GM19467 (cell line): ENCODE measurements around the gene HAUS7.

Experiments used
- ATAC-seq: cut with Tn5 transposase; IDR thresholded peaks from one replicate; pipeline ENCODE4 v1.9.1; 2021; ENCODE audit warnings: mild to moderate bottlenecking, moderate library complexity; ENCODE audit not compliant: unreplicated experiment

Gene HAUS7

DNA sequence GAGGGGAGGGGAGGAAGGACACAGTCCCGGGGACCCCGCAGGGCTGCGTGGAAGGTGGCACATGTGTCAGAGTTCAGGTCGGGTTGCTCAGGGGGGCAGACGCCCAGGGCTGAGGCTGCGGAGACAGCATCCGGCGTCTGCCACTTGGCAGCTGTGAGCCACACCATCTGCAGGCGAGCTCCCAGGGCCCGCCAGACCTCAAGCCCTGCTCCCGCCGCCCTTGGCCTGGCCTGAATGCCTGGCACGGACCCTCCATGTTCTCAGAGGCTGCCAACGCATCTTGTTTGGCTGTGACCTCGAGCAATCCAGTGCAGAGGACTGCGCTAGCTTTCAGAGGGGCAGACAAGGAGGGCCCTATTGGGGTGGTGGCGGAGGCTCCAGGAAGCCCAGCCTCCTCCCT, 29.5 kb upstream of the HAUS7 start:
- ATAC-seq: no peak

DNA sequence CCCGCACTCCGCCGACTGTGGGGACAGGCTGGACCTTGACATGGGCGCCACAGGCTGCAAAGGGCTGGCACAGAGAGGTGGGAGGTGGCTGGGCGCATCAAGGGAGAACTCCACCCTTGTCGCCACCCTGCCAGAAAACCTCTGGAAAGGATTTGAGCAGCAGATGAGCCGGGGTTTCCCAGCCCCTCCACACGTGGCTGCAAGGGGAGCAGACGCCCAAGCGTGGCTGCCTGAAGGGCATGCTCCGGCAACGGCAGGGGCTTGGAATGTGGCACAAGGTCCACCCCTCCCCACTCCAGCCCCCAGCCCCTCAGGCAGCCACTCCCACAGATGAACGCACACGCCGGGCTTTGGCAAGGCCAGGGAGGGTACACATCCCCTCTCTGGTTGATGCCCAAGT, 29.0 kb upstream of the HAUS7 start:
- ATAC-seq: no peak

DNA sequence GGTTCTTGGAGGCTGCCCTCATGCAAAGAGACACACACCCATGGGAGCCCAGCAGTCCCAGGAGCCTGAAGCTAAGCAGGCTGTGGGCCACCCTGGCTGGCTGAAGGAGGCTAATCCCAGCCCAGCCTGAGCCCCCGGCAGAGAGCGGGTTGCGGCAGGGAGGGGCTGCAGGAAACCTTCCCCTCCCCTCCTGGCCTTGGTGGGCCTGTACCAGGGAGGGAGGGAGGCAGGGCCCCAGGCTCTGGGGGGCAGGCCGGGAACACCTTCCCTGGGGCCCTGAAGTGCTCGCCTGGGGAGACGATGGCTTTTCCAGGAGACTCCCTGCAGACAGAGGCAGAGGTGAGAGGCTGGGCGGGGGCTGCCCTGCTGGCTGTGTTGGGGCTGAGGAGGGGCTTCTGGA, 28.1 kb upstream of the HAUS7 start:
- no peak for ATAC-seq

DNA sequence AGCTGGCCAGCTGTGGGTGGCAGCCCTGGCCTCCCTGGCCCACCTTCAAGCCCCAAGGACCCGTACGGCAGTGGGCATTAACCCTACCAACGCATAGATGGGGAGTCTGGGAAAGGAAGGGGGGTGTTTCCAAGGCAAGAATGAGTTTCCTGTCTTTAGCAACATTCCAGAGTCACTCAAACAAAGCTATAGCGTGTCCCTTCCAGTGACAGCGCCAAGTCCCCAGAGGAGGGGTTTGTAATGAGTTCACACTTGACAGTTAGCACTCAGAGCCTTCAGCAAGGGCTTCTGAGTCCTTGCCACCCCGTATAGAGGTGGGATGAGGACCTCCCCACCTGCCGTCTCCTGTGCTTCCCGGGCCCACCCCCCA, 26.2 kb upstream of the HAUS7 start:
- ATAC-seq: no peak

DNA sequence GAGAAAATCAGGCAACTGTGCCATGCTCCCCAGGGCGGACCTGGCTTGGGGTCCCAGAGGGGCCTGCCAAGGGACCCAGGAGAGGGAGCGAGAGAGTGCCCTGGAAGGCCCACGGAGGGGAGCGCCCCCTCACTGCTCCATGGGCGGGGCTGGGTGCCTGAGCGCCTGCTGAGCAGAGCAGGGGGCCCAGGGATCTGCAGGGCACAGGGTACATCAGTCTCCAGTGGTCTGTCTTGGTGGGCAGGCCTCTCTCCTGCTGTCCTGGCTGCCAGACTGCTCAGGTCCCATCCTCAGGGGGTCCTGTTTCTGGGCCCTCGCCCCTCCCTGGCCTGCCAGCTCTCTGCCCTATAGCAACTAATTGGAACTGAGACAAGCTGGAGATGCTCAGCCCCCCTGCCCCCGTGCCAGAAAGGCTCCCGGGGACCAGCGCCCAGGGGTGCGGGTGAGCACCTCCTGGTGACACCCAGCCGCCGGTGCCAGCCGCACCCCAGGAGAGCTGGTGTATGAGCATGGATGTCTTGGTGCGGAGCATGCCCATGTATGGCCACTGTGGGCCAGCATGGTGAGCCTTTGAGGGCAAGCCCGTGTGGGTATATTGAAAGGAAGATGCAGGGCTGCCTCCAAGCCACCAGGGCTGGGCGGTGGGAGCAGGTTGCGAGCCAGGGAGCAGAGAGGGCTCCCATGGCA, 25.7 kb upstream of the HAUS7 start:
- no peak for ATAC-seq

DNA sequence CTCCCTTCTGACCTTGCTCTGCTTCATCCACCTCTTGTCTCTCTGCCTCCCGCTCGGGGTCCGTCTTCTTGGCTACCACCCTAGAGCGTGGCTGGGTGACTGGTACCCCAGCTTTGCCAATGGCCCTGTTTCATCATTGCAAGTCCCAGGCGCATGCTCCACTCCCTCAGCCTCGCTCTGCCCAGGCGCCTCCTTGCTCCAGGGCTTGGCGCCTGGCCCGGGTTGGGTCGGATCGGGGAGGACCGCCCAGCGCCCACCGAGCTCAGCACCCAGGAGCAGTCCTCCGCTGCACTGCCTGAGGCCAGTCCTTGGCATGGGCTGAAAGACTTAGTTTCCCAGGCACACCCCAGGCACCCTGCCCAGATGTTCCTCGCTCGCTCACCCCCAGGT, 25.0 kb upstream of the HAUS7 start:
- no peak for ATAC-seq

DNA sequence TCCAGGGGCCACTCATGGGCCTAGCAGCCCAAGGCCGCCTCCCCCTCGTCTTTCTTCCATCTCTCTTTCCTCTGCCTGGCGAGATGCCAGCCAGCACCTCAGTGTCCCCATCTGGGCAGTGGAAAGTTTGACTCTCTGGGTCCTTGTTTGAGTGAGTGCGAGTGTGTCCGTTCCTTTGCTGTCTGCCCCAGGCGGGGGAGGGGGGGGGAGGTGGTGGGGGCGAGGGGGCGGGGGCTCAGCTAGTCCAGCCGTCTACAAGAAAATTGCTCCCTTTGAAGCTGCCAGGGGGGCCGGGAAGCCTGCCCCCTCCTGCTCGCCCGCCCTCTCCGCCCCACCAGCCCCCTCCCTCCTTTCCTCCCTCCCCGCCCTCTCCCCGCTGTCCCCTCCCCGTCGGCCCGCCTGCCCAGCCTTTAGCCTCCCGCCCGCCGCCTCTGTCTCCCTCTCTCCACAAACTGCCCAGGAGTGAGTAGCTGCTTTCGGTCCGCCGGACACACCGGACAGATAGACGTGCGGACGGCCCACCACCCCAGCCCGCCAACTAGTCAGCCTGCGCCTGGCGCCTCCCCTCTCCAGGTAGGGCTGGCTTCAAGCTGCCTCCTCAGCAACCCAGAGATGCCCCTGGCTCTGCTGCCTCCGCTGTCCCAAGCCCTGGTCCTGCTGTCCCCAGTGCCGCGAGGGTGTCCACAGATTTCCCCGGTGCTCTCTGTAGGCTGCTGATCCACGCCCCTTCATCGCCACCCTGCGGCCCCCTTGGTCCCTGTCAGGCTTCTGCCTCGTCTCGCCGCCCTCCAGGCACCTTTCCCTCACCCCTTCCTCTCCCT, 24.4 kb upstream of the HAUS7 start, which contains the start of gene BGN:
BGN (plus strand) TSS at position 440 of the 821 bp plus-strand sequence. CDS start 9,652 bp downstream, outside the sequence.
- ATAC-seq: no peak

DNA sequence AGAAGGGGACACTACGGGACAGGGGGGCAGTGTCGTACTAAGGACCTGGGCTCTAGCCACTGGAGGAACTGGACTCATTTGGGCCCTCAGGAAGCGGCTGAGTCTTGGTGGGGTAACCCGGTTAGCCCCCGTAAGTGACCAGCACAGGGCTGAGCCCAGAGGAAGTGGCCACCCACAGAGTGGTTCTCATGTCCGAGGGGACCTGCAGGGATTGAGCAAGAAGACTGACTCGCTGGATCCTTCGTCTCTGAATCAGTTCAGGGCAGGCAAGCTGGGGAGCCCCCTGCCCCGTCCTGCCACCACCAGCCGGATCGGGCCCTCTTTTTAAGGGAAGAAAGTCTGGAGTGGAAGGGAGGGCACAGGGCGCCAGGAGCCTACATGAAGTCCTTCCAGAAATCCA, 23.7 kb upstream of the HAUS7 start:
- no peak for ATAC-seq

DNA sequence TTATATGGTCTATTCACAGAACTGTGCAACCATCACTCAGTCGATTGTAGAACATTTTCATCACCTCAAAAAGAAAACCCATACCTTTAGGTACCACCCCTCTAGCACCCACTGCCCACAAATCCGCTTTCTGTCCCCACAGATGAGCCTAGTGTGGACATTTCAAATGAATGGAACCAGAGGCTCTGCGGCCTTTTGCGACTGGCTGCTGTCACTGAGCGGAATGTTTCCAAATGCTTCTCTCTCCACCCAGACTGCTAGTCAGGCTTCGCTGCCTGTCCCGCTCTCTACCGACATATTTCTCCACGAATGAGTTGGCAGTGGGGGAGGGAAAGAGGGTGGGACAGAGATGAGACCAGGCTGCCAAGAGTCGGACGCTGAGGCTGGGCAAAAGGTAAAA, 22.7 kb upstream of the HAUS7 start:
- ATAC-seq: no peak

DNA sequence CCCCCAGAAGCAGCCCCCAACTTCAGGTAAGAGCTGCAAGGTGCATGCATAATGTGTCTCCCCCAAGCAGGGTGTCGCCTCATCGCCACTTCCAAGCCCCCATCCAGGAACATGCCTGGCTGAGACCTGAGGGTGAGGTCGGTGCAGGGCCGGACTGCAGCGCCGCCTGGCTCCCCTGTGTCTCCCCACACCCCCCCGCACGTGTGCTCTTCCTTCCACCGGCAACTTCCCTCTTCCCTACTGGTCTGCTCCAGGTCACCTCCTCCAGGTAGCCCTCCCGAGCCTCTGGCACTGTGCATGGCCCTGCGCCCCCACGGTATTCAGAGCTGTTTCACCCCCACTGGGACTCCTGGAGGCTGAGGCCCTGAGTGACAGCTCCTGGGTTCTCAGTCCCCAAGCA, 22.2 kb upstream of the HAUS7 start:
- ATAC-seq: no peak

DNA sequence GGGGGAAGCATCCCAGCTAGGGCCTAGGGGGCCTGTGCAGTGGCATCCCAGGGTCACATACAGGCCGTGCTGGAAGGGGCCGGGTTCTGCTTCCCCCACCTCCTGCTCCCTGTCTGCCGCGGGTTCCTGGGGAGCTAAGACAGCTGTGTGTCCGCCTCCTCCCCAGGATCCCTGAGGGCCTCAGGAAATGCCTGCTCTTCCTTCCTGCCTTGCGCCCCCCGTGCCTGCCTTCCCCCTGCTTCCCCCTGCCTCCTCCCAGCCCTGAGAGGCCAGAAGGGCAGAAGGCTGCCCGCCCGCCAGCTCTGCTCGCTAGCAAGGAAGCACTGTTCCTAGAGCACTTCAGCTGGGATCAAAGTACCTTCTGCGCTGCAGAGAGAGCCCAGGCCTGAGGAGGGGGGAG, 21.5 kb upstream of the HAUS7 start:
- ATAC-seq: no peak

DNA sequence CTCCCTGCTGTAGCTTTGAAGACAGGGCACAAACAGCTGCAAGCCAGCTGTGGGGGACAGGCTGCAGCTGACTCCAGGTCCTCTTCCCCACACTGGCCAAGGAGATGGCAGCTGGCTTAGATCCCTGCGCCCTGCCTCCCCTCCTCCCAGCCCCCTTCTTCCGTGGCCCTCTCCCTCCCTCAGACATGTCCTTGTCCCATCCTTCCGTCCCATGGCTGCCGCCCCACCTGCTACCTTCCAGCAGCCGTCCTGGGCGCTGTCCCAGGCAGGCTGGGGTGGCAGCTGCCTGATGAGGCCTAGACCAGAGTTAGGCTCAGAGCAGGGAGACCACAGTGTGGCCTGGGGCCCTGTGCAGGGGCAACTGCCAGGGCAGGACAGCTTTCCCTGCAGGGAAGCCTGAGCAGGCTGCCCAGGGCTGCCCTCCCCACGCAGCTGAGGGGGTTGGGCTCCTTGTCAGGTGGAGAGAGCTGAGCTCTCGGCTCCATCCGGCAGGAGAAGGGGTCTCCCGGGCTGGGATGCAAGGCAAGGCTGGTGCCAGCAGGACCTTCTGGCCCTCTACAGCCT, 21.1 kb upstream of the HAUS7 start:
- no peak for ATAC-seq

DNA sequence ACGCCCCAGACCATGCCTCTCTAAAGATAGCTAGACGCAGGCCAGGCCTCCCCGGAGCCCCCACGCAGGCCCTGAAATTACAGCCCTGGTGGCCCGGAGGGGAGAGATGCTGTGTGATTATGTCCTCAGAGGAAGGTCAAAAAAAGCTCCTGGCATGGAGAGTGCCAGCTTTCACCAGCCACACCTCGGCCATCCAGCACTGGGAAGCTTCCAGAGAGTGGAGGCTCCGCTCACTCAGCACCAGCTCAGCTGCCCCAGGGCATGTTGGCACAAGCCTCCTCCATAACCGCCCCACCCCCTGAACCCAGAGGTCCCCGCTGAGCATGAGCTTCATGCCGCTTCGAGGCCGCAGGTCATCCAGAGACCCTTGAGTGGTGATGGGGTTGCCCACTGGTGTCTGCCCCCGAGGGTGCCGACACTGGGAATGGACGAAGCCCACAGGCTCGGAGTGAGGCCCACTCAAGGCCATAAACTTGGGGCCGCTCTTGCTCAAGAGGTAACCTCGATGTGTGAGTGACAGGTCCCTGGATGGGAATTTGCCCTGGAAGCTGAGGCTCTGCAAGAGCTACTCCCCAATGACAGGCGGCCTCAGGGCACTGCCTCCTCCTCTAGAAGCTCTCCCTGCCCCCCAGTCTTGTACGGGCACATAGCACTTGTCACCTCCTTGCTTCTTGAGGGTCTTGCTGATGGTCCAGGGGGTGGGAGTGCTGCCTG, 20.0 kb upstream of the HAUS7 start:
- ATAC-seq: no peak

DNA sequence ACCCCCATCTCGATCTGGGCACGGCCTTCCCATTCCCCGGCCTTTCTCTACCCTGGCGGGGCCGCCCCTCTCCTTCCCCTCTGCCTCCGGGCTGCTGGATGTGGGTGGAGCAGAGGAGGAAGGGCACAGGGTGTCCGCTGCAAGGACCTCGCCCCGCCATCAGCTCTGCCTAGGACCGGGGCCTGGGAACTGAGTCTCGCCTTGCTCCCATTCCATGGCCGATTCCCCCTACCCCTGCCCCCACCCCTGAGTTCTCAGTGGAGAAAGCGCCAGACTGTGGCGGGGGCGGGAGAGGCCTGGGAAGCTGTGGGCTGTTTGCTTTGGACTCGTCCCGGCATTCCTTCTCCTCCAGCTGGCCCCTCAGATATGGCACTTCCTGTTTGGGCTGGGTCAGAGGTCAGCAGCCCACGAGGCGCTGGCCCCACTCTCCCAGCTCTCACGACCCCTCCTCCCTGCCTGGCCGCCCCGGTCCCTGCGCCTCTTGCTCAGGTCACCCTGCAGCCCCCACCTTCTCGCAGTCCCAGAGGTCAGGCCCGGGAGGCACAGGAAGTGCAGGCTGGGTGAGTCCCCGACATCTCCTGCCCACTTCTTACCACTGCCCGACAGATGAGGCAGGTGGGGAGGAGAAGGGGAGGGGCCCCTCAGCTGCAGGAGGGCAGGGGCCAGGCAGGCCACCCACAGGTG, 18.0 kb upstream of the HAUS7 start:
- ATAC-seq: no peak

DNA sequence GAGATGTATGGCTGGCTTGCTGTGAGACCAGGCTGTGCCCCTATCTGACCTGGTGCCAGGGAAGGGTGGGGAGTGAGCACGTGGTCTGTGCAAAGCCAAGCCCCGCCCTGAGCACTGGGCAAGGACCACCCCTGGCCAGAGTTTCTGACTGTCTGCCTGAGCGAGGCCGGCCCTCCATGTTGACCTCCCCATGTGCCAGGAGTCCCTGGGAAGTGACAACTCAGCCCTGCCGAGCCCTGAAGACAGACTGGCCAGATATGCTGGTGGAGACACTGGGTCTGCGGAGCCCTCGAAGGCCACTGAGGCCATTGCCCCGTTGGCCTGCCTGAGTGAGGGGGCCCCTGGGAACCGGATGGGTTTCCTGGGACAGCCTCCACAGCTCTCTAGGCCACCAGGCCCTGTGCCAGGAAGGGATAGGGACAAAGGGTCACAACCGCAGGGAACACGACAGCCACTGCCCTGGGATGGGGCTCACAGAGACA, 17.3 kb upstream of the HAUS7 start:
- no peak for ATAC-seq

DNA sequence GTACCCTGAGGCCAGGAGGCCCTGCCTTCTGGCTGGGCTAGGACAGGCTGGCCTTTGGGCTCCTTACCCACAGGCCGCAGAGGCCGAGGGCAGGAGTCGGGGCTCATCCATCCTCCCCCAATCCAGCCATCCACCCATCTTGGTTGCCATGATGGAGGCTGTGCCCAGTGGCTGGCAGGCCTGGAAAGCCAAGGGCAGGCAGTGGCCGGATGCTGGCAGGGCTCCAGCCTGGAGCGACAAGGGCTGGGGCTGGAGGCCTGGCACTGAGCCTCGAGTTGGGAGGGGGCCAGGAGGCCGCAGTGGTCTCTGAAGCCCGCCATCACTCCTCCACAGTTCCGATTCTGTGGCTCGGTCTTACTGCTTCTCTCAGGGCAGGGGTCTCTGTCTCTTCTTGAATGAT, 15.8 kb upstream of the HAUS7 start:
- ATAC-seq: no peak

DNA sequence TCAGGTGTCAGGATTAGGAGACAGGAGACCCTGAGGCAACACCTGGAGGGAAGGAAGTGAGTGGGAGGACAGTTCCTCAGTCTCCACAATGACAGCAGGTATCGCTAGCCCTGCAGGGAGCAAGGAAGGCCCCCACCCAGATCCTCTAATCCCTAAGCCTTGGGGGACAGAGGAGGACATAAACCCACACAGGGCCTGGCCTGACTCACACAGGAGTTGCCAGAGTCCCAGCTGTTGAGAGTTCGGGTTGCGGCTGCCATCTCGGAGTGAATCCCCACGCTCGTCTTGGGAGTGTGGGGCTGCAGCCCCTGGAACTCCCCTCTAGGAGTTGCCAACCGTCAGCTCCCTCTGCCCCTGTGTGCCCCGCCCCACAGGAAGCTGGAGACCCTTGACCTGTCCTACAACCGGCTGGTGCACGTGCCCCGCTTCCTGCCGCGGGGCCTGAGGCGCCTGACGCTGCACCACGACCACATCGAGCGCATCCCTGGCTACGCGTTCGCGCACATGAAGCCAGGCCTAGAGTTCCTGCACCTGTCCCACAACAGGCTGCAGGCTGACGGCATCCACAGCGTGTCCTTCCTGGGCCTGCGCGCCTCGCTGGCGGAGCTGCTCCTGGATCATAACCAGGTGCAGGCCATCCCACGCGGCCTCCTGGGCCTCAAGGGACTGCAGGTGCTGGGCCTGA, 15.2 kb upstream of the HAUS7 start:
- ATAC-seq: no peak

DNA sequence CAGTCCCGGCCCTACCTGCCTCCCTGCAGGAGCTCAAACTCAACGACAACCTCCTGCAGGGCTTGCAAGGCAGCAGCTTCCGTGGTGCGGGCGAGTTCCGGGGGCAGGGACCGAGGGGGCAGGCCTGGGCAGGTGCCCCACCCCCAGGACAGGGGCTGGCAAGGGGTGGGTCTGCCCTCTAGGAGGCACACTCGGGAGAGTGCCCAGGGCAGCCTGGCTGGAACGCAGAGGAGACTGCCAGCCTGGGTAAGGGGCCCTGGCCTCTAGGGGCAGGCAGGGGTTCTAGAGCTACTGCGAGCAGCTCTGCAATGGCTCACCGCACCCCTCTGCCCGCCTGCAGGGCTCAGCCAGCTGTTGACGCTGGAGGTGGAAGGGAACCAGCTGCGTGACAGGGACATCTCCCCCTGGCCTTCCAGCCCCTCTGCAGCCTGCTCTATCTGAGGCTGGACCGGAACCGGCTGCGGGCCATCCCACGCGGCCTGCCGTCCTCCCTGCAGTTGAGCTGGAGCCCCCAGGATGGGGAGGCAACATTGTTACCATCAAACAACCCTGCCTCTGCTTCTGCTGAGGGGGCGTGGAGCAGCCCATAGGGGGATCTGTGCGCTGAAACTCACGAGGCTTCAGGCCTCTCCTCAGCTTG, 12.1 kb upstream of the HAUS7 start:
- ATAC-seq: no peak

DNA sequence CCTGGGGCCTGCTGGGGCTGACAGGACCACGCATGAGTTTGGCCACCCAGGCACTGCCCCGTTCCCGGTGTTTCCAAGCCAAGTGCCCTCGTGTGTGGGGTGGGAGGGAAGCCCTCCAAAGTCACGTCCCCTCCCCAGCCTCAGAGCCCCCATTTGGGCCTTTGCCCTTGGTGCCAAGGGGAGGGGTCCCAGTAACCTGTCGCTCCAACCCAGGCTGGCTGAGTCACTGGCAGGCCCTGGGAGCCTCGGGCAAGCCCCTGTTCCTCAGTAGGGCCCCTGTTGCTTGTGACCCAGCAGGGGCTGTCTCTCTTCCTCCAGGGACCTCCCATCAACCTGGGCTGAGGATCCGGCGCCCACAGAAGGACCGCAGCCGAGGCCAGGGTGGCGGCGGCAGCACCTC, 10.7 kb upstream of the HAUS7 start:
- ATAC-seq: no peak

DNA sequence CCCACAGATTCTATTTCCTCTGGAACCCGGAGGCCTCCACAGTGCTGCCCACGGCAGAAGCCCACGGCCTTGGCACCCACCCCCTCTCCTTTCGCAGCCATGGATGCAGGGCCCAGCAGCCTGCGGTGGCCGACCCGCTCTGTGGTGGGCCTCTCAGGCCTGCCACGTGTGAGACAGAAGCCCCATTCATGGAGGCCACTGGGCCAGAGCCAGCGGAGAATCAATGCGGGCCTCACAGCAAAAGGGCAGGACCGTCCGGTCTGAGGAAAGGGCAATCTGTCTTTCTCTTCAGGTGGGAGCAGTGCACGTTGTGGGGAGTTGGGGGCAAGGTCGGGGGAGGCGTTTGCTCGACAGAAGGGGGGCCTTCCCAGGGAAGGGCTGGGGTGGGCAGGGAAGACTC, 8.4 kb upstream of the HAUS7 start:
- ATAC-seq: no peak
